GM23338 (cell line): ENCODE measurements around the gene RAB43.

Experiments
- EZH2 ChIP-seq: fragments of 200-600 bp; sonication (generic); IDR thresholded peaks from one replicate; pipeline ENCODE4 v1.8.0; 2017; ENCODE audit warnings: antibody characterized with exemption, mild to moderate bottlenecking, low read depth; ENCODE audit not compliant: unreplicated experiment
- EZH2phosphoT487 ChIP-seq: fragments of 200-600 bp; sonication (generic); IDR thresholded peaks from one replicate; pipeline ENCODE4 v1.8.1; 2018; ENCODE audit warnings: antibody characterized with exemption; ENCODE audit not compliant: unreplicated experiment
- JUNB ChIP-seq: IDR thresholded peaks from one replicate; pipeline ENCODE4 v1.6.1; 2016; ENCODE audit warnings: antibody characterized with exemption; ENCODE audit not compliant: unreplicated experiment
- NANOG ChIP-seq: IDR thresholded peaks from 2 replicates; pipeline ENCODE4 v1.6.1; 2016; ENCODE audit warnings: antibody characterized with exemption, borderline replicate concordance
- POLR2AphosphoS5 ChIP-seq: IDR thresholded peaks from 2 replicates; pipeline ENCODE4 v1.6.1; 2016; ENCODE audit warnings: antibody characterized with exemption, low read depth
- STAT1 ChIP-seq: IDR thresholded peaks from one replicate; pipeline ENCODE4 v1.6.1; 2016; ENCODE audit warnings: antibody characterized with exemption; ENCODE audit not compliant: unreplicated experiment
- ZNF114 ChIP-seq: fragments of 250-450 bp; sonication (Bioruptor Pico); IDR thresholded peaks from 2 replicates; pipeline ENCODE4 v1.5.0; 2020; ENCODE audit warnings: mild to moderate bottlenecking, moderate library complexity
- TF ChIP-seq, protein P1 (sequence below), 2 experiments: fragments of 200-600 bp in 1 of 2; sonication (generic) in 1 of 2; conservative IDR thresholded peaks; 2 replicates each; pipeline versions ENCODE4 v1.5.1 to v1.6.1; 2016 to 2017; ENCODE audit warnings: antibody characterized with exemption in 2 of 2, low read depth in 2 of 2, mild to moderate bottlenecking in 2 of 2, moderate library complexity in 1 of 2
- TF ChIP-seq, protein P2 (sequence below): IDR thresholded peaks from one replicate; pipeline ENCODE4 v1.6.1; 2018; ENCODE audit warnings: antibody characterized with exemption; ENCODE audit not compliant: unreplicated experiment

DNA sequence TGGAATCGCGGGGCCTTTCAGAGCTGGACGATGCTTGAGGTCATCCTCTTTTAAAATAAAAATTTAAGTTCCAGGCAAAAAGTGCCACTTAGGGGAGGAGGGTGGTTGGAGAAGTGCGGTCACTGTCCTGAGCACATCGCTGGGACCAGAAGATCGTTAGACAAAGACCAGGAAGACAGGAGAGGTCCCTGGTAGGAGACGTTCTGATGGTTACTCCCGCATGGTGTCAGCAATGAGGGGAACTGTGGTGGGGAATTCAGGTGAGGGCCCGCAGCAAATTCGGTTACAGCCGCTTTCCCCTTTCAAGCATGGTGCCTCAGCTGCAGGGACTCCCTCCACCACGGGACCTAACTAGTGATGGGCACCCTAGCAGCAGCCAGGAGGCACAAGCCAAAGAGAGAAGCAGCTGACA is 40.3 kb upstream of the RAB43 start:
- TF ChIP-seq, protein P1, sequence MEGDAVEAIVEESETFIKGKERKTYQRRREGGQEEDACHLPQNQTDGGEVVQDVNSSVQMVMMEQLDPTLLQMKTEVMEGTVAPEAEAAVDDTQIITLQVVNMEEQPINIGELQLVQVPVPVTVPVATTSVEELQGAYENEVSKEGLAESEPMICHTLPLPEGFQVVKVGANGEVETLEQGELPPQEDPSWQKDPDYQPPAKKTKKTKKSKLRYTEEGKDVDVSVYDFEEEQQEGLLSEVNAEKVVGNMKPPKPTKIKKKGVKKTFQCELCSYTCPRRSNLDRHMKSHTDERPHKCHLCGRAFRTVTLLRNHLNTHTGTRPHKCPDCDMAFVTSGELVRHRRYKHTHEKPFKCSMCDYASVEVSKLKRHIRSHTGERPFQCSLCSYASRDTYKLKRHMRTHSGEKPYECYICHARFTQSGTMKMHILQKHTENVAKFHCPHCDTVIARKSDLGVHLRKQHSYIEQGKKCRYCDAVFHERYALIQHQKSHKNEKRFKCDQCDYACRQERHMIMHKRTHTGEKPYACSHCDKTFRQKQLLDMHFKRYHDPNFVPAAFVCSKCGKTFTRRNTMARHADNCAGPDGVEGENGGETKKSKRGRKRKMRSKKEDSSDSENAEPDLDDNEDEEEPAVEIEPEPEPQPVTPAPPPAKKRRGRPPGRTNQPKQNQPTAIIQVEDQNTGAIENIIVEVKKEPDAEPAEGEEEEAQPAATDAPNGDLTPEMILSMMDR (conservative IDR thresholded peaks at IDR 0.05; ENCODE audit: low read depth in 2 of 2), result no peak; a peak in 1 of 4 replicates
- no peak for TF ChIP-seq POLR2AphosphoS5
- no peak for TF ChIP-seq NANOG
- no peak for TF ChIP-seq EZH2
- TF ChIP-seq EZH2phosphoT487, result no peak
- no peak for TF ChIP-seq JUNB
- TF ChIP-seq, protein P2, sequence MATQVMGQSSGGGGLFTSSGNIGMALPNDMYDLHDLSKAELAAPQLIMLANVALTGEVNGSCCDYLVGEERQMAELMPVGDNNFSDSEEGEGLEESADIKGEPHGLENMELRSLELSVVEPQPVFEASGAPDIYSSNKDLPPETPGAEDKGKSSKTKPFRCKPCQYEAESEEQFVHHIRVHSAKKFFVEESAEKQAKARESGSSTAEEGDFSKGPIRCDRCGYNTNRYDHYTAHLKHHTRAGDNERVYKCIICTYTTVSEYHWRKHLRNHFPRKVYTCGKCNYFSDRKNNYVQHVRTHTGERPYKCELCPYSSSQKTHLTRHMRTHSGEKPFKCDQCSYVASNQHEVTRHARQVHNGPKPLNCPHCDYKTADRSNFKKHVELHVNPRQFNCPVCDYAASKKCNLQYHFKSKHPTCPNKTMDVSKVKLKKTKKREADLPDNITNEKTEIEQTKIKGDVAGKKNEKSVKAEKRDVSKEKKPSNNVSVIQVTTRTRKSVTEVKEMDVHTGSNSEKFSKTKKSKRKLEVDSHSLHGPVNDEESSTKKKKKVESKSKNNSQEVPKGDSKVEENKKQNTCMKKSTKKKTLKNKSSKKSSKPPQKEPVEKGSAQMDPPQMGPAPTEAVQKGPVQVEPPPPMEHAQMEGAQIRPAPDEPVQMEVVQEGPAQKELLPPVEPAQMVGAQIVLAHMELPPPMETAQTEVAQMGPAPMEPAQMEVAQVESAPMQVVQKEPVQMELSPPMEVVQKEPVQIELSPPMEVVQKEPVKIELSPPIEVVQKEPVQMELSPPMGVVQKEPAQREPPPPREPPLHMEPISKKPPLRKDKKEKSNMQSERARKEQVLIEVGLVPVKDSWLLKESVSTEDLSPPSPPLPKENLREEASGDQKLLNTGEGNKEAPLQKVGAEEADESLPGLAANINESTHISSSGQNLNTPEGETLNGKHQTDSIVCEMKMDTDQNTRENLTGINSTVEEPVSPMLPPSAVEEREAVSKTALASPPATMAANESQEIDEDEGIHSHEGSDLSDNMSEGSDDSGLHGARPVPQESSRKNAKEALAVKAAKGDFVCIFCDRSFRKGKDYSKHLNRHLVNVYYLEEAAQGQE, result no peak
- no peak for TF ChIP-seq STAT1
- no peak for TF ChIP-seq ZNF114 (CRISPR knock-in tag)
